H1 (cell line): ENCODE results near the gene ANO2. TPM values are rescaled to one million over a fixed set of nuclear protein-coding genes. Genes with fewer than 3 reads are reported as not detected.

Experiments used
- CTCF ChIA-PET: fragments of 300-600 bp; sonication (Branson Sonifier 250); formaldehyde crosslinking; loops from one replicate; lab custom pipeline; 2021; ENCODE audit not compliant: partially characterized antibody; lab: Charles Lee
- POLR2A ChIA-PET: fragments of 300-600 bp; sonication (Branson Sonifier 250); formaldehyde crosslinking; loops from one replicate; lab custom pipeline; 2021; ENCODE audit warnings: inconsistent platforms; ENCODE audit not compliant: partially characterized antibody; lab: Charles Lee
- DNase-seq, 2 experiments: peaks; one replicate each; pipeline versions ENCODE4 v3.0.0 to v3.0.0-alpha.2; 2010 to 2022; ENCODE audit warnings: low spot score in 2 of 2, low read depth in 1 of 2, mixed read lengths in 1 of 2
- FAIRE-seq: peaks from 2 replicates; lab custom pipeline; 2011; peaks lifted over from hg19 to GRCh38; lab: Jason Lieb, UNC
- H2AFZ ChIP-seq: 2 replicates; pipeline ENCODE4 v1.8.1; 2012; ENCODE audit warnings: low read length, inconsistent platforms
- H2AK5ac ChIP-seq: 2 replicates; pipeline ENCODE4 v1.6.1; 2013; ENCODE audit warnings: low read depth, low read length
- H2BK120ac ChIP-seq: replicated peaks from 2 replicates; pipeline ENCODE3; 2013; ENCODE audit warnings: low read depth, low read length, inconsistent platforms
- H2BK12ac ChIP-seq: 2 replicates; pipeline ENCODE4 v1.6.1; 2013; ENCODE audit warnings: low read depth, low read length
- H2BK15ac ChIP-seq: 2 replicates; pipeline ENCODE4 v1.6.1; 2013; ENCODE audit warnings: low read length
- H2BK20ac ChIP-seq: 2 replicates; pipeline ENCODE4 v1.6.1; 2013; ENCODE audit warnings: low read length
- H2BK5ac ChIP-seq: 2 replicates; pipeline ENCODE4 v1.6.1; 2013; ENCODE audit warnings: low read depth, low read length
- H3K14ac ChIP-seq: 2 replicates; pipeline ENCODE4 v1.6.1; 2013; ENCODE audit warnings: inconsistent platforms; ENCODE audit not compliant: insufficient read length
- H3K18ac ChIP-seq: 2 replicates; pipeline ENCODE4 v1.6.1; 2013; ENCODE audit warnings: low read length; ENCODE audit errors: extremely low read depth
- H3K23ac ChIP-seq: 2 replicates; pipeline ENCODE4 v1.6.1; 2013; ENCODE audit warnings: inconsistent platforms; ENCODE audit not compliant: insufficient read length
- H3K23me2 ChIP-seq: 2 replicates; pipeline ENCODE4 v1.6.1; 2013; ENCODE audit warnings: low read depth, low read length
- H3K27ac ChIP-seq: 2 replicates; pipeline ENCODE4 v1.6.1; 2011; ENCODE audit warnings: low read depth, low read length, inconsistent platforms
- H3K27me3 ChIP-seq, 4 experiments: replicated peaks in 1 of 4; 1 replicate in 1 of 4; 2 replicates in 3 of 4; pipeline versions ENCODE4 v1.6.1 to v1.8.1; 2011 to 2013; ENCODE audit warnings: low read length in 3 of 4, mild to moderate bottlenecking in 3 of 4, inconsistent platforms in 2 of 4, mixed read lengths in 2 of 4, moderate library complexity in 1 of 4; ENCODE audit not compliant: control insufficient read depth in 3 of 4, insufficient read depth in 3 of 4; ENCODE audit errors: extremely low read depth in 1 of 4
- H3K36me3 ChIP-seq, 4 experiments: 2 replicates each; pipeline versions ENCODE4 v1.6.1 to v1.8.1; 2011 to 2013; ENCODE audit warnings: mild to moderate bottlenecking in 4 of 4, low read length in 3 of 4, moderate library complexity in 2 of 4, control low read depth in 1 of 4, inconsistent platforms in 1 of 4; ENCODE audit not compliant: insufficient read depth in 4 of 4, control insufficient read depth in 2 of 4
- H3K4ac ChIP-seq: replicated peaks from 2 replicates; pipeline ENCODE3; 2013; ENCODE audit warnings: low read length, low read depth, mixed read lengths, inconsistent platforms; ENCODE audit not compliant: insufficient read length
- H3K4me1 ChIP-seq, 4 experiments: replicated peaks in 1 of 4; 1 replicate in 1 of 4; 2 replicates in 3 of 4; pipeline versions ENCODE4 v1.6.1 to v1.8.1; 2011 to 2013; ENCODE audit warnings: low read length in 3 of 4, inconsistent platforms in 2 of 4, mixed read lengths in 1 of 4; ENCODE audit not compliant: insufficient read depth in 4 of 4, control insufficient read depth in 3 of 4
- H3K4me2 ChIP-seq, 2 experiments: 2 replicates each; pipeline versions ENCODE4 v1.6.1 to v1.8.1; 2011 to 2013; ENCODE audit warnings: low read depth in 2 of 2, low read length in 2 of 2, control low read depth in 1 of 2, inconsistent platforms in 1 of 2, mild to moderate bottlenecking in 1 of 2; ENCODE audit not compliant: insufficient read depth in 1 of 2
- H3K4me3 ChIP-seq, 4 experiments: fragments of 200-600, 300-600 bp in 1 of 4; sonication (generic), shearing (Covaris generic), sonication (Bioruptor Twin) in 1 of 4; 2 replicates each; pipeline versions ENCODE4 v1.5.1 to v1.8.1; 2011 to 2016; ENCODE audit warnings: low read length in 4 of 4, low read depth in 3 of 4, control low read depth in 2 of 4, inconsistent platforms in 2 of 4, mild to moderate bottlenecking in 2 of 4, mixed read lengths in 1 of 4, moderate library complexity in 1 of 4; ENCODE audit not compliant: insufficient read depth in 2 of 4; ENCODE audit errors: extremely low read depth in 1 of 4
- H3K56ac ChIP-seq: replicated peaks from 2 replicates; pipeline ENCODE3; 2013; ENCODE audit warnings: low read depth, mild to moderate bottlenecking, mixed read lengths, low read length, inconsistent platforms; ENCODE audit not compliant: insufficient read length
- H3K79me1 ChIP-seq: 2 replicates; pipeline ENCODE4 v1.6.1; 2013; ENCODE audit warnings: low read depth, low read length, control low read depth
- H3K79me2 ChIP-seq, 2 experiments: 2 replicates each; pipeline versions ENCODE4 v1.6.1 to v1.8.1; 2012 to 2013; ENCODE audit warnings: low read length in 2 of 2, mild to moderate bottlenecking in 2 of 2, inconsistent platforms in 1 of 2; ENCODE audit not compliant: insufficient read depth in 2 of 2, control insufficient read depth in 1 of 2
- H3K9ac ChIP-seq, 4 experiments: replicated peaks in 1 of 4; 1 replicate in 1 of 4; 2 replicates in 3 of 4; pipeline versions ENCODE4 v1.6.1 to v1.8.1; 2011 to 2013; ENCODE audit warnings: low read depth in 3 of 4, low read length in 3 of 4, control low read depth in 2 of 4, mild to moderate bottlenecking in 2 of 4, moderate library complexity in 2 of 4, inconsistent platforms in 1 of 4; ENCODE audit errors: extremely low read depth in 1 of 4
- H3K9me3 ChIP-seq, 2 experiments: 2 replicates each; pipeline versions ENCODE4 v1.6.1 to v1.8.1; 2012 to 2013; ENCODE audit warnings: mild to moderate bottlenecking in 2 of 2, moderate library complexity in 2 of 2, control low read depth in 1 of 2, inconsistent platforms in 1 of 2, low read depth in 1 of 2, low read length in 1 of 2, mixed read lengths in 1 of 2; ENCODE audit not compliant: insufficient read depth in 2 of 2
- H4K20me1 ChIP-seq, 2 experiments: replicated peaks in 1 of 2; 2 replicates each; pipeline versions ENCODE3 to v1.8.1; 2011 to 2013; ENCODE audit warnings: inconsistent platforms in 2 of 2, low read length in 2 of 2, mild to moderate bottlenecking in 1 of 2; ENCODE audit not compliant: insufficient read depth in 2 of 2, control insufficient read depth in 1 of 2
- H4K5ac ChIP-seq: 2 replicates; pipeline ENCODE4 v1.6.1; 2013; ENCODE audit warnings: low read length, low read depth, mixed read lengths, inconsistent platforms; ENCODE audit not compliant: insufficient read length
- H4K8ac ChIP-seq: 2 replicates; pipeline ENCODE4 v1.8.0; 2013; ENCODE audit warnings: mild to moderate bottlenecking, moderate library complexity, low read length, inconsistent platforms; ENCODE audit not compliant: insufficient read depth; ENCODE audit errors: extremely low read depth
- H4K91ac ChIP-seq: replicated peaks from 2 replicates; pipeline ENCODE3; 2013; ENCODE audit warnings: low read length, mixed read lengths, inconsistent platforms; ENCODE audit not compliant: insufficient read length
- ASH2L ChIP-seq: fragments of 200-600, 300-600 bp; sonication (generic); IDR thresholded peaks from one replicate; pipeline ENCODE4 v1.7.1; 2017; ENCODE audit warnings: low read length
- FOSL1 ChIP-seq: IDR thresholded peaks from 2 replicates; pipeline ENCODE4 v1.6.1; 2011; ENCODE audit warnings: mild to moderate bottlenecking, low read depth, low read length, moderate library complexity; ENCODE audit not compliant: insufficient read depth
- GABPA ChIP-seq: IDR thresholded peaks from 2 replicates; pipeline ENCODE4 v1.6.1; 2011; ENCODE audit warnings: mild to moderate bottlenecking, low read length, moderate library complexity, borderline replicate concordance; ENCODE audit not compliant: insufficient read depth
- JUND ChIP-seq: IDR thresholded peaks from 2 replicates; pipeline ENCODE4 v1.6.1; 2011; ENCODE audit warnings: mild to moderate bottlenecking, improper control_type of control experiment, low read length
- KDM5A ChIP-seq: fragments of 200-600 bp; IDR thresholded peaks from 2 replicates; pipeline ENCODE4 v1.7.1; 2012; ENCODE audit warnings: mild to moderate bottlenecking, low read length, inconsistent platforms, mixed read lengths
- POLR2A ChIP-seq, 2 experiments: IDR thresholded peaks; 1 replicate in 1 of 2; 2 replicates in 1 of 2; pipeline ENCODE4 v1.6.1; 2011; ENCODE audit warnings: low read depth in 2 of 2, low read length in 2 of 2, mild to moderate bottlenecking in 2 of 2; ENCODE audit errors: control extremely low read depth in 1 of 2
- SIN3A ChIP-seq, 2 experiments: IDR thresholded peaks in 1 of 2; conservative IDR thresholded peaks in 1 of 2; 2 replicates each; pipeline ENCODE4 v1.6.1; 2011 to 2012; ENCODE audit warnings: low read length in 2 of 2, improper control_type of control experiment in 1 of 2, low read depth in 1 of 2, mild to moderate bottlenecking in 1 of 2
- TAF1 ChIP-seq: IDR thresholded peaks from 2 replicates; pipeline ENCODE4 v1.6.1; 2011; ENCODE audit warnings: mild to moderate bottlenecking, low read depth, low read length
- ZNF274 ChIP-seq: IDR thresholded peaks from 2 replicates; pipeline ENCODE4 v1.7.0; 2012; ENCODE audit warnings: low read length, borderline replicate concordance; ENCODE audit errors: extremely low read depth
- WGBS, 2 experiments: shearing (Covaris generic) in 1 of 2; methylation state at CpG; one replicate each; pipeline versions ENCODE4 v1.1.6 to v1.1.7; 2013 to 2015; ENCODE audit warnings: low lambda C conversion rate in 2 of 2, mixed read lengths in 2 of 2, inconsistent platforms in 1 of 2, low coverage in 1 of 2, missing lambda C conversion rate in 1 of 2; ENCODE audit not compliant: insufficient replicate concordance in 2 of 2, insufficient coverage in 1 of 2, insufficient read length in 1 of 2; ENCODE audit errors: extremely low coverage in 1 of 2, missing lambda C conversion rate in 1 of 2; 5-methylcytosine and 5-hydroxymethylcytosine counted together
- polyA plus RNA-seq, 7 experiments: library from polyadenylated mRNA; depleted of rRNA in 3 of 7; stranded (reverse) in 5 of 7; unstranded in 2 of 7; fragments of >200 nt in 5 of 7; fragments of 200-250 nt in 2 of 7; gene quantifications; 1 replicate in 5 of 7; 2 replicates in 1 of 7; 4 replicates in 1 of 7; pipeline versions ENCODE4 v1.2.1 to v1.2.3, GENCODE V29; 2011 to 2013; ENCODE audit warnings: missing spikeins in 2 of 7, mixed read lengths in 2 of 7
- total RNA-seq: library from RNA; stranded (reverse); fragmentation: NEBNext Ultra II Directional; extraction: Animal tissue kit (Norgen Biotek cat#: 25700); gene quantifications from 2 replicates; pipeline ENCODE4 v1.2.1, GENCODE V29; 2021

Gene ANO2
- total and polyA plus RNA-seq, 2 of the 8 experiments (the other 6 are each of a cell fraction or from before 2014, with no cell fraction given), result 1.9 to 5.5 TPM

GRCh38 chr12:5913387-5913786 lies 31.7 kb downstream of the ANO2 start:
- H3K36me3 ChIP-seq, result no peaks in the 10 kb centered on the region
- CTCF ChIA-PET, result interaction anchor here (1.1 to 4.4 kb wide), 7 partner anchors 9 to 125 kb away, joined by 3 to 44 read pairs (median 6); no protein-coding TSS in a partner anchor

More at GRCh38 chr12:5913387-5913786, 31.7 kb downstream of the ANO2 start:
- Histone ChIP-seq H3K4me3 (no peak overlapping the region), H4K20me1 (no peaks in the 10 kb centered on the region), H2AK5ac (no peak overlapping the region), H2BK120ac (no peak overlapping the region), H3K79me1 (no peaks in the 10 kb centered on the region), H3K9me3 (no peaks in the 10 kb centered on the region), H4K8ac (no peak overlapping the region), H3K4ac (no peak overlapping the region), H4K5ac (no peak overlapping the region), H4K91ac (no peak overlapping the region), H2BK20ac (no peak overlapping the region), H3K14ac (no peak overlapping the region), H3K79me2 (no peaks in the 10 kb centered on the region), H3K56ac (no peak overlapping the region), H3K4me1 (no peaks in the 10 kb centered on the region), H3K27ac (no peak overlapping the region), H3K9ac (no peak overlapping the region), H3K23me2 (no peaks in the 10 kb centered on the region), H2BK12ac (no peak overlapping the region), H2BK15ac (no peak overlapping the region), H3K23ac (no peak overlapping the region), H2BK5ac (no peak overlapping the region), H3K18ac (no peak overlapping the region), H3K4me2 (no peak overlapping the region), H3K27me3 (no peaks in the 10 kb centered on the region), H2AFZ (no peak overlapping the region)
- POLR2A ChIA-PET, result no interaction called here
- FAIRE-seq (no peak), DNase-seq (no peak)
- TF ChIP-seq ASH2L, result no peak
- no peak for TF ChIP-seq POLR2A (IDR thresholded peaks at IDR 0.05; ENCODE audit: control extremely low read depth in 1 of 2, low read depth in 2 of 2, low read length in 2 of 2)
- no peak for TF ChIP-seq SIN3A (conservative IDR thresholded peaks at IDR 0.05 in 1 of 2, IDR thresholded peaks at IDR 0.05 in 1 of 2; ENCODE audit: low read depth in 1 of 2, low read length in 2 of 2)
- no peak for TF ChIP-seq KDM5A
- no peak for TF ChIP-seq JUND
- TF ChIP-seq ZNF274, result no peak
- TF ChIP-seq FOSL1, result no peak
- TF ChIP-seq TAF1, result no peak
- no peak for TF ChIP-seq GABPA
- 96% methylated on average over 9 of the region's 9 CpGs; no CpG with 5 or more reads in 1 of the 2 experiments for WGBS, 2 experiments
